ENCODE data around the gene CCKAR.
A peak's percentile ranks its signal among the peaks of the same experiment; 100 is the strongest.

Gene CCKAR

DNA sequence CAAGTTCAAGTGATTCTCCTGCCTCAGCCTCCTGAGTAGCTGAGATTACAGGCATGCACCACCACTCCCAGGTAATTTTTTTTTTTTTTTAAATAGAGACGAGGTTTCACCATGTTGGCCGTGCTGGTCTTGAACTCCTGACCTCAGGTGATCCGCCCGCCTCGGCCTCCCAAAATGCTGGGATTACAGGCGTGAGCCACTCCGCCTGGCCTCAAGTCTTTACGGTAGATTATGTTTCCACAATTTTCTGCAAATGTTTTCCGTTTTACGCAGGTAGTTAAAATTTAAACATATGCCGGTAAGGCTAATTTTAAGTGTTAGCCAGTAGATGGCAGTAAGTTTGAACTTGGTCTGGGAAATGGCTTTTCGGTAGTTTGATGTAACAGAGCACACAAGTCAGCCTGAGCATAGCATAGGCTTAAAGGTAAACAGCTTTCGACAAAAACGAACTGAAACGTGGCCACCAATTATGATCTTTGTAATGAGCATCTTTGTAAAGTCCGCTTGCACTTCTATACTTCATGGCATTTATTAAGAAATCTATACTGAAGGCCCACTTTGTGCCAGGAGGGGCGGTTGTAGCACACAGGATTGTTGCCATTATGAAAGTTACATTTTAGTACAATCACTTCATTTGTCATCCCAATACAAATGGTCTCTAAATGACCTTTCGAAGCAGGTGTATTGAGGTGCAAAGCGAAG is 31.1 kb downstream of the CCKAR start:
- DNase-seq (ENCODE audit: low spot score) = peak; percentile 59

- peak; percentile 38 for DNase-seq (ENCODE audit: low spot score)
Observed at GRCh38 chr4:26458157-26458561, 32.1 kb downstream of the CCKAR start.

DNA sequence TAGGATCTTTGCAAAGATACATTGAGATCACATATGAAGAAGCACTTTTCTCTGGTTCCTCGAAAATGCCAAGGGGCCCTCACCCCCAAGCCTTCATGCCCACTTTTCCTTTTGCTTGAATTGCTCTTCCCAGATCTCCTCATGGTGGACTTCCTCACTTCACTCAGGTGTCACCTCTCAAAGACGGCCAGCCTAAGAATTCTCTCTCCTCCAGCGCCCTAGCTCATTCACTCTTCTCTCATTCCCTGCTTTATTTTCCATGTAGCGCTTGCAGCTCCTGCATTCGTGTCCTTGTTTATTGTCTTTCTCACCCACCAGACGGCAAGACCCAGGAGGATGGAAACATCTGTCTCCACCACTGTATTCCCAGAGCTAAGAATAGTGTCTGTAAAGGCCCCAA is 32.9 kb downstream of the CCKAR start:
- DNase-seq (ENCODE audit: low spot score) = no peak

DNA sequence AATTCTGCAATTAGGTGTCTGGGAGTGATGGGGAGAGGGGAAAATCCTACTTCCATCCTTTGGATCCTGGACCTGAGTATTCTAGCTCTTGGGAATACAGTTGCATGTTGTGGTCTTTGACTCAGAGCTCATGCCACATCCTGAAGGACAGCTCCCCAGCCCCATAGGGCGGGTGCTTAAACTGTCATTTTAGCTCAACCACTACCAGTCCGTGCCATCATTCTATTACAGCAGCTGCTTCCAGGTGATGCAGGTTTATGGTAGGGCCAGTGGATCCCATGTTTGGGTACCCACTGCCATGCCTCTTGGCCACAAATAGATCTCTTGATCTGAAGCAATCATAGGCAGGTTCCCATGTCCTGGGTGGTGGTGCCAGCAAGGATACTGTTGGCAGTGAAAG is 34.7 kb downstream of the CCKAR start:
- DNase-seq (ENCODE audit: low spot score) = no peak

DNA sequence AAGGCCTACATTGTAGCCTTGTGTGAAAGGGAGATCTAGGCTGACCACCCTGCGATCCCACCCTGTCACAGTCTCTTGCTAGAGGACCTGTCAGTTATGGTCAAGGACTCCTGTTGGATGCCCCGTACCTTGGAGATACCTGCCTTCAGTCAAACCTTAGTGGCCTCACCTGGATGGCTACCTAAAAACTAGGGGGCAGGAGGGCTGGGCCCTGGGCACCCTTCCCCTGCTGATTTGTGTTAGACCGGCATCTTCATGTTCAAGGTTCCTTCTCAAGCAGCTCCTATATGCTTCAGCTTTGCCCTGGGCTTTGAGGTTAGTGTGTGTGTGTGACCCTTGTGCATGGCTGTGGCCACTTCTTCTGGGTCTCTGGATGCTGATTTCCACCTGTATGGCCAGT is 35.3 kb downstream of the CCKAR start:
- no peak for DNase-seq (ENCODE audit: low spot score)

DNA sequence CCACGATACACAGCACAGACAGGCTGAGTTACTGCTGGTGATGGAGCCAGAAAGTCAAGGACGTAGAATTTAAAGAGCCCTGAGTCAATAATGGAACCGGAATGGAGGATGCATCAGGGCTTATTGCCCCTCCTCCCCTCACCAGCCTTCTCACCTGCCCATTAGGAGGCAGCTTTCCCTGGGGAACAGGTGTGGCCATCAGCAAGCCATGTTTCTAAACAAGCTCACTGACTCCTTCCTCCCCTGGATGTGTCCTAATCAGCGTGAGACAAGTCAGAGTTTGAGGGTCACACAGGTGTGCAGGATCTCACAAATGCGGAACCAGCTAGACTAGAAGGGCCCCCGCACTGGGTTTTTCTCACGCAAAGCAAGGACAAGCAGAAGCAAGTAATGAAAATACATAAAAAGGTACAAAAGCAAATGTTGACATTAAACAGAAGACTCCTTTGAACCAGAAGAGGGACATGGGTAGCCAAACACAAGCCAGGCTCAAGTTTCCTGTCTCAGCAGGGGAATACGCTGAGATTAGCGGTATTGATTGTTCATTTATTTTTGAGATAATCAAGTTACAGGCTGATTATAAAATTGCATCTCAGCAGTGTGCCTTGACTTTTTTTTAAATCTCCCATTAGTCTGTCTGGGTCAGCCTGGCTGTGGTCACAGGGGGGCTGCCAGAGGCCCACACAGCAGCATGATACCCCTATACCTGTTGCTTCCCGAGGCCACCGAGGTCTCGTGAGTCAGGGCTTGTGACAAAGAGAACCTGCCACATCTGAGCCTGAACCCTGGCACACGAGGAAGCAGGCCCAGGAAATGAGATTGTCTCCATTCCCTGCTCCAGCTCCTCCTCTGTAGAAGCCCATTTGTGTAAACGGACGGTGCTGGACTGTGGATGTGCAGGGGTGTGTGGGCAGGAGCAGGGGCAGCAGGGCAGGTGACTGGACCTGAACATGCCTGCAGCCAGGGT is 37.4 kb downstream of the CCKAR start:
- no peak for DNase-seq (ENCODE audit: low spot score)

DNA sequence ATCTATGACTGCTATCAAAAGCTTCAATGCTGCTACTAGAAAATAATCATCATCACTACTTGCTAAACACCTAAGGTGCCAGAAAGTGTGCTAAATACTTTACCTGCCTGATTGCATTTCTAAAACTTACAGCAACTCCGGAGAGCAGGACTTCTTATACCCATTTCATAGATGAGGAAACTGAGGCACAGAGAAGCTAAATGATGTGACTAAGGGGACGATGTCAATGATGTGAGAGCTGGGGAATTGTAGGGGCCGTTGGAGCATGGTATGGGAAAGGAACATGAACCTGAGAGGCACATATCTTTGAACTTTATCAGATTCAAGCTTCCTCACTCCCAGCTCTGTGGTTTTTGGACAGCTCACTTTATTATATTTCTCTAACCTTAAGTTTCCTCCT is 38.7 kb downstream of the CCKAR start:
- no peak for DNase-seq (ENCODE audit: low spot score)

GRCh38 chr4:26450418-26450817 is 39.9 kb downstream of the CCKAR start:
- DNase-seq (ENCODE audit: low spot score) = no peak

- DNase-seq (ENCODE audit: low spot score) = no peak
Observed at GRCh38 chr4:26447378-26447777, 42.9 kb downstream of the CCKAR start.

DNA sequence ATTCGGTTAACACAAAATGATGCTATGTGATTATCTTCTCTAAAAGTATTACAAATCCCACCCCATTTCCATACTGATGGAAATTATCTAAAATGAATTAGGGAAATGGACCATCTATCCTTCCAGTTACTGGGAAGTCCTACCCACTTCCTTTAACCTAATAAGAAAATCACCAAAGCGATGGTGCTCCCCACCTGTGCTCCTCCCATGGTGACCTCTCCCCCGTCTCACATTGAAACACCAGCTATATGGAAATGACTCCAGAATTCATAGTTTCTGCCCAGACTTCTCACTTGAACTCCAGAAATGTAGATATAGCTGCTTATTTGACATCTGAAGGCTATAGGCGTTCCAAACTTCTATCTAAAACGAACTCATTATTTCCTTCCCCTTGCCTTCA is 48.5 kb downstream of the CCKAR start:
- no peak for DNase-seq (ENCODE audit: low spot score)

DNA sequence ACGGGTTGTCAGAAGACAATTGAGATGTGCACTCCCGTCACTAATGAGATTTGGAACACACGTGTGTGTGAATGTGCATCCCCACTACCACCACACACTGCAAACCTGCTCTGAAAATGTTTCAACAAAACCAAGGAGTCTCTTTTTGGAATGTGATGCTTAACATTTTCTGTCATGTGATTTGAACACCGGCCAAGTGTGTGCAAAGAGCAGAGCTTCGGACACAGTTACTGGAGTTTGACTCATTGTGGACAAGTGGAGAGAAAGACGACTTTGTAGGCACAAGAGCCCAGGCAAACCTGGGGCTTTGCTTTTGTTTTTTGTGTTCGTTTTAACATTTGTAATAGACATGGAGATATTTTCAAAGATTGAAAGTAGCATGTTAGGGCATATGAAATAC is 49.2 kb downstream of the CCKAR start:
- no peak for DNase-seq (ENCODE audit: low spot score)

DNA sequence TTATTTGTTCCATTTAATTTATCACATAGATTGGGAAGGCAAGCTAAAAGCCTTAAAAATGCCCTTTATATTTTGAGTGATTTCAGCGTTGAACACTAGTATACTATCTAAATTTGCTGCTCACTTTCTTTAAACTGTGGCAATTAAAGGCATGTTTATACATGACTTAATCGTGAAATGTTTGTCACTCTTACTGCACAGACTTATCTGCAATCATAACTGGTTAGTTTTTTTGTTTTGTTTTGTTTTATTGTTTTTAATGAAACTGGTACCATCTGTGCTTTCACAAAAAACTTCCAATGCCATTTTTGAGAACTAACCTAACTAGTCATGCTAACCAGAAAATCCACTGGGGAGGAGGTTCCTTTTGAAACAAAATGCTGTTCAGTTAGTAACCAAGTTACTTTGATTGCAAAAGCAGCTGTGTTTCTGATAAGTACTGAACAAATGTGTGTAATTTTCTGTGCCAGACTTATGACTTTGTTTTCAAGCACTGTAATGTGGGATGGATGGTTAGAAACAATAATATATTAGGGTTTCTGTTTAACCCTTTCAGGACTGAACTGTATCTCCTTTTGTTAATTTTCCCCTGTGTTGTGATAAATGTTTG is 56.1 kb downstream of the CCKAR start:
- DNase-seq (ENCODE audit: low spot score) = no peak

GRCh38 chr4:26433556-26433955 is 56.7 kb downstream of the CCKAR start:
- no peak for DNase-seq (ENCODE audit: low spot score)

GRCh38 chr4:26432419-26432818 is 57.9 kb downstream of the CCKAR start:
- no peak for DNase-seq (ENCODE audit: low spot score)

GRCh38 chr4:26431461-26432180 is 58.7 kb downstream of the CCKAR start:
- DNase-seq (ENCODE audit: low spot score) = no peak

Measured in Ammon's horn (tissue), 1 donor.